ENCODE data around the gene SNX17.

The SNX17 gene

GRCh38 chr2:27363933-27364332 is 6.5 kb upstream of the SNX17 start:
- no peak for DNase-seq (ENCODE audit: low read depth)

GRCh38 chr2:27369471-27370025 is 868 bp upstream of the SNX17 start:
- DNase-seq (ENCODE audit: low read depth) = no peak

GRCh38 chr2:27370816-27371620 is 602 bp downstream of the SNX17 start:
- DNase-seq (ENCODE audit: low read depth) = no peak

GRCh38 chr2:27372937-27373336 is 2.5 kb downstream of the SNX17 start:
- no peak for DNase-seq (ENCODE audit: low read depth)

GRCh38 chr2:27373567-27373966 is 3.2 kb downstream of the SNX17 start:
- DNase-seq (ENCODE audit: low read depth) = no peak

- no peak for DNase-seq (ENCODE audit: low read depth)
Observed at GRCh38 chr2:27375513-27376099, 5.2 kb downstream of the SNX17 start.

GRCh38 chr2:27376151-27376865 is 5.9 kb downstream of the SNX17 start:
- no peak for DNase-seq (ENCODE audit: low read depth)

- DNase-seq (ENCODE audit: low read depth) = no peak
Observed at GRCh38 chr2:27376866-27377617, 6.6 kb downstream of the SNX17 start.

- DNase-seq (ENCODE audit: low read depth) = no peak
Observed at GRCh38 chr2:27377618-27378095, 7.2 kb downstream of the SNX17 start.

GRCh38 chr2:27378096-27378808 is 7.8 kb downstream of the SNX17 start:
- no peak for DNase-seq (ENCODE audit: low read depth)

- DNase-seq (ENCODE audit: low read depth) = no peak
Observed at GRCh38 chr2:27378809-27379290, 8.4 kb downstream of the SNX17 start.

- no peak for DNase-seq (ENCODE audit: low read depth)
Observed at GRCh38 chr2:27379383-27379835, 9.0 kb downstream of the SNX17 start.

GRCh38 chr2:27379836-27380625 is 9.6 kb downstream of the SNX17 start:
- peak; percentile 25 for DNase-seq (ENCODE audit: low read depth)

- DNase-seq (ENCODE audit: low read depth) = peak; percentile 83
Observed at GRCh38 chr2:27380626-27381545, 10.5 kb downstream of the SNX17 start, which contains the start of gene ZNF513. TSS of gene ZNF513 (minus strand) at chr2:27380734. CDS start at chr2:27380526, 208 bp downstream.

GRCh38 chr2:27381577-27382181 is 11.3 kb downstream of the SNX17 start:
- no peak for DNase-seq (ENCODE audit: low read depth)

GRCh38 chr2:27390822-27391679 is 20.6 kb downstream of the SNX17 start:
- no peak for DNase-seq (ENCODE audit: low read depth)

GRCh38 chr2:27393225-27393624 is 22.8 kb downstream of the SNX17 start:
- DNase-seq (ENCODE audit: low read depth) = no peak
